C1 segment of cervical spinal cord (tissue), 14 donors: ENCODE measurements around the gene ZNF571.

Source experiments
- DNase-seq, 14 donors: peaks; one replicate each; lab custom pipeline; 2025; lab: John Stamatoyannopoulos, UW

The ZNF571 gene

GRCh38 chr19:37594304-37594981 is at the start of gene ZNF571, which contains the start of gene ZNF540:
ZNF571 (minus strand) TSS chr19:37594792; CDS start chr19:37586676, 8,116 bp downstream.
ZNF540 (plus strand) TSS chr19:37594876; CDS start chr19:37598448, 3,572 bp downstream.
- peak; percentile 46 to 96 (median 90) for DNase-seq

GRCh38 chr19:37635076-37636056 is 40.8 kb upstream of the ZNF571 start:
- DNase-seq, result no peak

GRCh38 chr19:37594982-37595382 is 390 bp upstream of the ZNF571 start:
- peak in 8 of 14 donors; percentile 43 to 91 (median 79) for DNase-seq

GRCh38 chr19:37593996-37594303 is 642 bp downstream of the ZNF571 start:
- peak in 2 of 14 donors; percentile 15 to 20 for DNase-seq

GRCh38 chr19:37583340-37583739 is 11.3 kb downstream of the ZNF571 start:
- no peak for DNase-seq

- DNase-seq, result no peak
These were observed 22.4 kb downstream of the ZNF571 start for GRCh38 chr19:37572203-37572602.

GRCh38 chr19:37565370-37565669 is 29.3 kb downstream of the ZNF571 start:
- DNase-seq, result no peak

- no peak for DNase-seq
These were observed 29.8 kb downstream of the ZNF571 start for GRCh38 chr19:37564624-37565369.

GRCh38 chr19:37563518-37563917 is 31.1 kb downstream of the ZNF571 start:
- DNase-seq, result no peak

- no peak for DNase-seq
These were observed 43.2 kb downstream of the ZNF571 start for GRCh38 chr19:37551129-37551993.

- no peak for DNase-seq
These were observed 57.1 kb downstream of the ZNF571 start for GRCh38 chr19:37537391-37537947.

- no peak for DNase-seq
These were observed 74.7 kb downstream of the ZNF571 start for GRCh38 chr19:37519890-37520289.
